NCI-H524 (cell line): ENCODE results near the gene CCNL2.
"Not testable (repeated sequence)": the region's sequence is repeated elsewhere in the genome, so short reads cannot be mapped to it uniquely, and the experiment has no call there.

Source experiments
- DNase-seq, 2 experiments: peaks; one replicate each; lab custom pipeline; 2025; lab: John Stamatoyannopoulos, UW

Gene CCNL2

GRCh38 chr1:1432274-1432950, 33.3 kb upstream of the CCNL2 start:
- DNase-seq, result peak; percentile 79

DNA sequence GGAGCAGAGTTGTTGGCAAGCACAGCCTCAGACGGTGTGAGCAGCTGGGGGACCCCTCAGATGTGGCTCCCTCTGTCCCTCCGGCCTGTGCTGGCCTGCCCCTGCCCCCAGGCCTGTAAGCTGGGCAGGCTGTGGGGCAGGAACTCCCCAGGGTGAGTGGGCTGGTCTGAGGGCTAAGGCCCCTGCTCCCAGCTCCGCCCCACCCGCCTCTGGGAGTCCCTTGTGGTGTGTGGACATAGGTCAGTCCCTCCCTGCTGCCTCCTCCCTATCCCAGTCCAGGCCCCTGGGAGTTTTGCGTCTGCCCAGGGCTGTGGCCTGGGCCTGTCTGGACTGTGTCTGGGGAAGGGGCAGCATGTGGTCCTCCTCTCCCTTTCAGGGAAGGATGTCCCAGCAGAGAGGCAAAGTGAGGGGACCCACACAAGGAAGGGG, 32.7 kb upstream of the CCNL2 start:
- peak in 1 of 2 experiments; percentile 30 for DNase-seq

- DNase-seq, result peak in 1 of 2 experiments; percentile 38
Measured at GRCh38 chr1:1430992-1431844, 32.1 kb upstream of the CCNL2 start.

DNA sequence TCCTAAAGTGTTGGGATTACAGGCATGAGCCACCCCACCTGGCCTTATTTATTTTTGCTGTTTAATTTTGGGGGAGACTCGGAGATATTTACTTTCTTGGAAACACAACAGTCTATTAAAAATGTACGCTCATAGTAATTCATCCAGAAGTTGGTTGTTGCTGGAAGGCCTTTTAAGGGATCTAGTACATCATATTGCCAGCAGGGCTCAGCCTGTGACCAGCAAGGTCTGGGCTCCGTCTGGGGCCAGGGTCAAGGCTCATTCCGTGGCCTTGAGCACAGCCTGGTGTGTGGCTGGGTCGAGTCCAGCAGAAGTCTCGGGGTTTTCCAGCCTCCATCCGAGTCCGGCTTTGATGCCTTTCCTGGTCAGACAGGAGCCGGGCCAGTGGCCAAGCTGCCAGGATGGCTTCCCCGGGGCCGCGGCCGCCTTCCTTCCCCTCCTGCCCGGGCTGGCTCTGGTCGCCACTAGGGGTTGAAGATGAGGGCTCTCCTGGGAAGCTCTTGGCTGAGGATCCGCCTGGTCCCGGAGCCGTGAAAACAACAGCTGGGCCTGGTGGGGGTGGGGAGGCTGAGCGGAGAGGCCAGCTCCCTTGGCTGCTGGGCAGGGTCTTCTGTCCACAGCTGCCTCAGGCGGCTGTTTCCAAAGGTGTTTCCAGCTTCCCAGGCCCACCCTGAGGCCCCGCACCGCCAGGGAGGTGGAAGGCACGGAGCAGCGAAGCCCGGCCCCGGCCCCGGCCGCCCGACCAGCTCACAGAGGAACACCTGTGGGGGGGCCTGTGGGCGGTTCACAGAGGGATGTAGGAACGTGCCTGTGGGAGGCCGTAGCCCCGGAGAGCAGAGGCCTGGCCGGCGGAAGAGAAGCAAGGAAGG, 31.2 kb upstream of the CCNL2 start:
- peak; percentile 53 to 87 for DNase-seq

GRCh38 chr1:1429671-1430073, 30.5 kb upstream of the CCNL2 start:
- DNase-seq, result no peak

- not testable (repeated sequence) for DNase-seq
Measured at GRCh38 chr1:1428967-1429366, 29.8 kb upstream of the CCNL2 start.

DNA sequence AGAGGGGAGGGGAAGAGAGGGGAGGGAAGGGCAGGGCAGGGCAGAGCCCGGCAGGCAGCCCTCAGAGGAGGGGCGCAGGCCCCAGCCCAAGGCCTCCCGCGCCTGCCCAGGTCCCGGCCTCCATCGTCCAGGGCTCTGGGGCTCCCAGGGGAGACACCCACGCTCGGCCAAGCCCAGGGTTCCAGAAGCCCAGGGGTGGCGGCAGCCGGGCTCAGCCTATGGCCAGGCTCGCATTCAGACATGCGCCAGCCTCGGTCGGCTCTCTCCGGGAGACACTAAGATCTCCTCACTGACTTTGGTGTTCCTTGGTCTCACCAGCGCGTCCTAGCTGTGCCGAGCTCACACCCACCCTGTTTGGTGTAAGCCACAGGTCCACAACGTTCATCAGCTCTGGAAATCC, 29.0 kb upstream of the CCNL2 start:
- DNase-seq, result no peak

DNA sequence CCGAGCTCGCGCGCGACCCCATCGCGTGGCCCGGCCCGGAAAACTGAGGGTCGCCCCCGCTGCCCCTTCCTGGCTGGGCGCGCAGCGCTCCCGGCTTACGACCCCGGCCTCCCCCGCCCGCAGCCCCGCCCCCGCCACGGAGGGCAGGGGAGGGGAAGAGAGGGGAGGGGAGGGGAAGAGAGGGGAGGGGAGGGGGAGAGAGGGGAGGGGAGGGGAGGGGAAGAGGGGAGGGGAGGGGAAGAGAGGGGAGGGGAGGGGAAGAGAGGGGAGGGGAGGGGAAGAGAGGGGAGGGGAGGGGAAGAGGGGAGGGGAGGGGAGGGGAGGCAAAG, 28.6 kb upstream of the CCNL2 start:
- no peak for DNase-seq

DNA sequence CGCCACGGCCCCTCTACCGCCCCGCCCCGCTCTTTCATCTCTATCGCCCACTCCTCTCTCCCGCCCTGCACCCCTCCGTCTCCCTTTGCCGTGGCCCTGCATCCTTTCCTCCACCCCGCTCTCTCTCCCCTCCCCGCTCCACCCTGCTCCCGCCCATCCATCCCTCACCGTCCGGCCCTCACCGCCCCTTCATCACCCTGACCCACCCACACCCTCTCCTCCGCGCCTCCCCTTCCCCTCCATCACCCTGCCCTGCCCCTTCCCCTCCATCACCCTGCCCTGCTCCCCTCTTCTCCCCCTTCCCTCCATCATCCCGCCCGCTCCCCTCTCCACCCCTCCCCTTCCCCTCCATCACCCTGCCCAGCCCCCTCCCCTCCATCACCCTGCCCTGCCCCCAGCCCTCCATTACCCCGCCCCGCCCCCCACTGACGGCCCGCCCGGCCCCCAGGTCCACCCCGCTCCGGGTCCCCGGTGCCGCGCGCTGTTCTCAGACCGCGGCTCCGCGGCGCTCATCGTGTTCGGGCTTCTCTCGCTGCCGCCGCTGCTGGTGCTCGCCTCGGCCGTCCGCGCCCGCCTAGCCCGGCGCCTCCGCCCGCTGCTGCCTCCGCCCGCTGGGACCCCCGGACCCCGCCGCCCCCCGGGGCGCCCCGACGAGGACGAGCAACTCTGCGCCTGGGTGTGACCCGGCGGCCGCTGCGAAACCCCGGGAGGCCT, 28.1 kb upstream of the CCNL2 start:
- DNase-seq, result no peak

- DNase-seq, result peak in 1 of 2 experiments; percentile 52
Measured at GRCh38 chr1:1426496-1427105, 27.5 kb upstream of the CCNL2 start.

DNA sequence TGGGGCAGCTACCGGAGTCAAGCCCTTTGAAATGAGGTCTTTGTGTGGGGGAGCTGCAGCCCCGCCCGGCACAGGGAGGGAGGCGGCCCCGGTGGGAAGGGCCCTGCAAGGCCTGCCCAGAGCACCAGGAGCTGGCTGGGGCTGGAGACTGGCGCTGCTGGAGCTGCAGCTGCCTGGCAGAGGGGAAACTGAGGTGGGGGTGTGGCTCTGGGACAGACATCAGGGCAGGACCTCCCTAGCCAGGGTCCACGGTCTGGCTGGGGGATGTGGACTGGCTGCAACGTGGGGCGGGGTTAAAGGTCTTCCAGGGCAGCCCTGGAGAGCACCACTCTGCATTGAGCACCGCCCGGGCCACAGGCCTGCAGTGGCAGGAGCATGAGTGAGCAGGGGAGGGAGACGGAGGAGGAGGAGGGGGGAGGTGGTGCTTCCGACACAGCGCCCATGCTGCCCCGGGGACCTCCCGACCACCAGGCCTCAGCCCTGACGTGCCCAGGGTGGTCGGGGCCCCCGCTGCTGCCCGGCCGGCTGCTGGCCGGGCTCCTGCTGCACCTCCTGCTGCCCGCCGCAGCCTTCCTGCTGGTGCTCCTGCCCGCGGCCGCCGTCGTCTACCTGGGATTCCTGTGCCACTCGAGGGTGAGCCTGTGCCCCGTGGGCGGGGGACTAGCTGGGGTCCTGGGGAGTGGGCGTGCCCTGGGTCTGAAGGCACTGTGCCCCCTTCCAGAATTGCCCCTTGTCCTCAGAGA, 26.8 kb upstream of the CCNL2 start:
- DNase-seq, result no peak

- no peak for DNase-seq
Measured at GRCh38 chr1:1425426-1425752, 26.3 kb upstream of the CCNL2 start.

DNA sequence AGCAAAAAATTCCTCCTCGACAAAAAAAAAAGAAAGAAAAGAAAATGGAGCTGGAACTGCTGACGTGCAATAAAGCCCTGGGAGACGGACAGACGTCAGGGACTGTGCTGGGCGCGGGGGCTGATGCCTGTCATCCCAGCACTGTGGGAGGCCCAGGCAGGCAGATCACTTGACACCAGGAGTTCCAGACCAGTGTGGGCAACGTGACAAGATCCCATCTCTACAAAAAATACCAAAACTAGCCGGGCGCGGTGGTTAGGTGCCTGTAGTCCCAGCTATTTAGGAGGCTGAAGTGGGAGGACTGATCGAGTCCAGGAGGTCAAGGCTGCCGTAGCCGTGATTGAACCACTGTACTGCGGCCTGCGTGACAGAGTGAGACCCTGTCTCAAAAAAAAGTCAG, 25.6 kb upstream of the CCNL2 start:
- no peak for DNase-seq

GRCh38 chr1:1423245-1423597, 24.1 kb upstream of the CCNL2 start:
- DNase-seq, result no peak

DNA sequence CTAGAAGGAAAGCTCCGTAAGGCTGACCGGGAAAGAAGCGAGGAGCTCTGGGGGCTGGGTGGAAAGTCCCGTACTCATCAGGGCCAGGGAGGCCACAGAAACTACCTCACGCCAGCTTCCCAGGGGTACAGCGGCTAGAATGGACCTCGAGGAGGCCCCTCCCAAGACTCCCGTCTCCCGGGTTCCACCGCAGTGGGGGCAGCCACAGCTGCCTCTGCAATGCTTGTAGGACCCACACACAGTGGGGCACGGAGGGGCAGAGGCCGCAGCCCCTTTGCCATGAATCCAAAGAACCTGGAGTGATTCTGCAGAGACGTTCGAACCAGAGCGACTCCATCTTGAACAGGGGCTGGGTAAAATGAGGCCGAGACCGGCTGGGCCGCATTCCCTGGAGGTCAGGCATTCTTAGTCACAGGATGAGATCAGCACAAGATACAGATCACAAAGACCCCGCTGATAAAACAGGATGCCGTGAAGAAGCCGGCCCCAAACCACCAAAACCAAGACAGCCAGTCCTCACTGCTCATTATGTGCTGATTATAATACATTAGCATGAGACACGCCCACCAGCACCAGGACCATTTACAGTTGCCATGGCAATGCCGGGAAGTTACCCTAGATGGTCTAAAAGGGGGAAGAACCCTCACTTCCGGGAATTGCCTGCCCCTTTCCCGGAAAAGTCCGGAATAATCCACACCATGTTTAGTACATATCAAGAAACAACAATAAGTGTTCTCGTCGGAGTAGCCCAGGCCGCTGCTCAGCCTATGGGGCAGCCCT, 23.5 kb upstream of the CCNL2 start:
- DNase-seq, result no peak

DNA sequence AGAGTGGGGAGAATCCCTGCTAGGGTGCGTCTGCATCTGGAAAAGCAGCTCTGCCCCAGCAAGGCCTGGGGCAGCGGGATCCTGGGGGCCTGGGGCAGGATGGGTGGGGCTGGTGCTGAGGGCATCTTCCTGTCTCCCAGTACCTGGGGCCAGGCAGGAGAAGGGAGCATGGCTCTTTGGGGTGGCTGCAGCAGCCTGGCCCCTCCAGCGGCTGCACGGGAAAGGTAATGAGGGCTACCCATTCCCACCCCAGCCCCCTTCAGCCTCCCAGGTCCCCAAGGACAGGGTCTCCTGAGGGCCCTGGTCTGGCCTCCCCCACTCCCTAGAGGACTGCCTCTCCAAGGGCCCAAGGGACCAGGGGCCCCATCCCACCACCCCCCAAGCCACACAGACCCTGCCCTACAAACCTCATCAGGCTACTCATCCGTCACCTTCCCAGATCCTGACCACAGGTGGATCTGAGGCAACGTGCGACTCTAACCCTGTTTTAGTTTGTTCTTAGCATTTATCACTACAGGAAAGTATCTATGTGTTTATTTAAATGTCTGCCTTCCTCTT, 22.9 kb upstream of the CCNL2 start:
- no peak for DNase-seq

- peak; percentile 85 to 94 for DNase-seq
Measured at GRCh38 chr1:1421147-1421906, 22.2 kb upstream of the CCNL2 start, which contains the start of gene ANKRD65. Gene ANKRD65, minus strand, starts transcription at chr1:1421276. Its CDS starts 271 bp downstream, at chr1:1421005.

DNA sequence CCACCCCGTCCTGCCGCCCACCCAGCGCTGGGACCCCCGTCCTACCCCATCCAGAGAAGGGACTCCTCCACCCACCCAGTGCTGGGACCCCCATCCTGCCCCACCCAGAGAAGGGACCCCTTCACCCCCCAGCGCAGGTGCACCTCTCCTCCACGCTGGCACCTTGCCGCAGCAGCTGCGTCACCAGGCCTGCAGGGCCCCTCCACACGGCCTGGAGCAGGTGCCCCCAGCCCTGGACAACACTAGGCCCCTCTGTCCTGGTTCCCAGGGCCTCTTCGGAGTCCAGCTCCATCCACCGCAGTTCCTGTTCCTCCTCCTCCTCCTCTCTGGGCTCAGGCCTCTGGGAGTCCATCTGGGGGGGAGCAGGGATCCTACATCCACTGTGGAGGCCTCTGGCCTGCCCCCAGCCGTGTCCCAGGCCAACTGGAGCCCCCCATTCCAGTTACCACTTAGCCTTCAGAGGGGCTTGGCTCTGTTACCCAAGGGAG, 21.6 kb upstream of the CCNL2 start:
- peak in 1 of 2 experiments; percentile 48 for DNase-seq
